HEK293 (cell line): Measurements from ENCODE around the gene TARBP1.

Source experiments
- CTCF ChIA-PET: fragments of 350-600 bp; formaldehyde crosslinking; extraction: SDS; loops from one replicate; lab custom pipeline; 2021; ENCODE audit warnings: antibody characterized with exemption; lab: Yijun Ruan, JAX
- POLR2A ChIA-PET: fragments of 300-600 bp; formaldehyde crosslinking; extraction: SDS; loops from one replicate; lab custom pipeline; 2020; ENCODE audit warnings: antibody characterized with exemption, inconsistent platforms; lab: Yijun Ruan, JAX
- H3K27ac ChIP-seq: fragments of 200-500 bp; sonication (Bioruptor generic); 2 replicates; pipeline ENCODE4 v1.5.1; 2014; ENCODE audit warnings: low read depth, low read length, control low read depth, inconsistent platforms; ENCODE audit errors: extremely low read depth
- H3K36me3 ChIP-seq, 2 experiments: fragments of 200-500 bp in 1 of 2; sonication (Bioruptor generic) in 1 of 2; 1 replicate in 1 of 2; 2 replicates in 1 of 2; pipeline ENCODE4 v1.5.1; 2014 to 2017; ENCODE audit warnings: inconsistent platforms in 2 of 2, low read length in 2 of 2; ENCODE audit not compliant: control insufficient read depth in 2 of 2, insufficient read depth in 1 of 2
- H3K4me1 ChIP-seq: fragments of 200-500 bp; sonication (Bioruptor generic); 2 replicates; pipeline ENCODE4 v1.5.1; 2014; ENCODE audit warnings: mild to moderate bottlenecking, low read length, inconsistent platforms; ENCODE audit not compliant: control insufficient read depth, insufficient read depth
- H3K4me3 ChIP-seq: 2 replicates; pipeline ENCODE4 v1.5.1; 2011; ENCODE audit warnings: low read depth, mild to moderate bottlenecking, control low read depth, low read length, moderate library complexity
- H3K9me3 ChIP-seq: fragments of 200-500 bp; sonication (Bioruptor generic); 2 replicates; pipeline ENCODE4 v1.5.1; 2014; ENCODE audit warnings: low read depth, low read length, inconsistent platforms; ENCODE audit not compliant: control insufficient read depth, insufficient read depth
- GLI4 ChIP-seq: fragments of 450-650 bp; formaldehyde crosslinking; IDR thresholded peaks from 2 replicates; pipeline ENCODE4 v1.5.1; 2016; ENCODE audit warnings: missing biosample characterization, missing genetic modification characterization
- YY2 ChIP-seq: fragments of 450-650 bp; formaldehyde crosslinking; IDR thresholded peaks from 2 replicates; pipeline ENCODE4 v1.5.1; 2016; ENCODE audit warnings: missing biosample characterization, missing genetic modification characterization
- ZBTB17 ChIP-seq: fragments of 450-650 bp; formaldehyde crosslinking; IDR thresholded peaks from 2 replicates; pipeline ENCODE4 v1.5.1; 2016; ENCODE audit warnings: missing biosample characterization, missing genetic modification characterization
- ZBTB21 ChIP-seq: fragments of 450-650 bp; formaldehyde crosslinking; IDR thresholded peaks from 2 replicates; pipeline ENCODE4 v1.5.1; 2017; ENCODE audit warnings: missing biosample characterization, missing genetic modification characterization
- ZFHX2 ChIP-seq: fragments of 450-650 bp; formaldehyde crosslinking; conservative IDR thresholded peaks from 2 replicates; pipeline ENCODE4 v1.5.1; 2016; ENCODE audit warnings: missing biosample characterization, missing genetic modification characterization
- ZNF114 ChIP-seq: fragments of 450-650 bp; formaldehyde crosslinking; IDR thresholded peaks from 2 replicates; pipeline ENCODE4 v1.5.0; 2017; ENCODE audit warnings: missing biosample characterization, missing genetic modification characterization
- ZNF146 ChIP-seq: fragments of 450-650 bp; formaldehyde crosslinking; IDR thresholded peaks from 2 replicates; pipeline ENCODE4 v1.5.1; 2016; ENCODE audit warnings: missing biosample characterization, missing genetic modification characterization
- ZNF248 ChIP-seq: fragments of 450-650 bp; formaldehyde crosslinking; IDR thresholded peaks from 2 replicates; pipeline ENCODE4 v1.5.1; 2017; ENCODE audit warnings: missing biosample characterization, missing genetic modification characterization
- ZNF561 ChIP-seq: fragments of 450-650 bp; IDR thresholded peaks from 2 replicates; pipeline ENCODE4 v1.5.1; 2018; ENCODE audit warnings: missing biosample characterization, missing genetic modification characterization, borderline replicate concordance
- ZNF585B ChIP-seq: fragments of 450-650 bp; formaldehyde crosslinking; IDR thresholded peaks from 2 replicates; pipeline ENCODE4 v1.5.1; 2016; ENCODE audit warnings: missing biosample characterization, missing genetic modification characterization
- ZNF747 ChIP-seq: fragments of 450-650 bp; formaldehyde crosslinking; IDR thresholded peaks from 2 replicates; pipeline ENCODE4 v1.5.1; 2016; ENCODE audit warnings: missing biosample characterization, missing genetic modification characterization
- ZNF837 ChIP-seq: fragments of 450-650 bp; formaldehyde crosslinking; IDR thresholded peaks from 2 replicates; pipeline ENCODE4 v1.5.1; 2016; ENCODE audit warnings: missing biosample characterization, missing genetic modification characterization
- TF ChIP-seq, protein P1 (sequence below): fragments of 450-650 bp; formaldehyde crosslinking; IDR thresholded peaks from 2 replicates; pipeline ENCODE4 v1.5.1; 2016; ENCODE audit warnings: missing biosample characterization, missing genetic modification characterization
- TF ChIP-seq, protein P2 (sequence below): fragments of 450-650 bp; formaldehyde crosslinking; IDR thresholded peaks from 2 replicates; pipeline ENCODE4 v1.5.1; 2016; ENCODE audit warnings: missing biosample characterization, missing genetic modification characterization, low read depth
- TF ChIP-seq, protein P3 (sequence below): fragments of 450-650 bp; formaldehyde crosslinking; IDR thresholded peaks from 2 replicates; pipeline ENCODE4 v1.5.1; 2016; ENCODE audit warnings: missing biosample characterization, missing genetic modification characterization
- TF ChIP-seq, protein P4 (sequence below): fragments of 450-650 bp; formaldehyde crosslinking; conservative IDR thresholded peaks from 2 replicates; pipeline ENCODE4 v1.5.1; 2016; ENCODE audit warnings: low read depth, missing biosample characterization, missing genetic modification characterization
- TF ChIP-seq, protein P5 (sequence below): fragments of 450-650 bp; formaldehyde crosslinking; IDR thresholded peaks from 2 replicates; pipeline ENCODE4 v1.5.1; 2016; ENCODE audit warnings: missing biosample characterization, missing genetic modification characterization
- TF ChIP-seq, protein P6 (sequence below): fragments of 450-650 bp; formaldehyde crosslinking; IDR thresholded peaks from 2 replicates; pipeline ENCODE4 v1.5.1; 2016; ENCODE audit warnings: missing biosample characterization, missing genetic modification characterization
- TF ChIP-seq, protein P7 (sequence below): fragments of 450-650 bp; formaldehyde crosslinking; IDR thresholded peaks from 2 replicates; pipeline ENCODE4 v1.5.1; 2016; ENCODE audit warnings: missing biosample characterization, missing genetic modification characterization, borderline replicate concordance

Gene TARBP1

DNA sequence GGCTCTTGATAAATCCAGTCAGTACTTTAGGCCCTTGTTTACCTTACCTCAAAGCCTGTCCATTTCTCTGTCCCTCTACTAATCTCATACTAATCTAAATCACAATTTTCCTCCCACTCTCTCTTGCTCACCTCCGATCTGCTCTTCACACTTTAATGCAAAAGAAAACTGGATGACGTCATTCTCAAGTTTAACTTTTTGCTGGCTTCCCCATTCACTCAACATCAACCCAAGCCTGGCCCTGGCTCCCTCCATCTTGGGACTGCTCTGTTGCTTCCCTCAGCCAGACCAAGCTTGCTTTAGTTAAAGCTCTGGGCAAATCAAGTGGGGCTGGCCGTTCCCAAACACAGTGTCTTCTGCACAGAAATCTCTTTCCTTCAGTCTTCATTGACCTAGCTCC is 76.0 kb downstream of the TARBP1 start:
- Histone ChIP-seq H3K9me3 (no peaks in the 10 kb centered on the region), H3K4me3 (no peak overlapping the region), H3K4me1 (no peaks in the 10 kb centered on the region), H3K27ac (no peak overlapping the region), H3K36me3 (peaks cover 10% of the 10 kb centered on the region in 2 experiments; a peak in 2 of 3 replicates)
- TF ChIP-seq GLI4: 0 out of 2 replicates have a peak, but pooled peaks have one; percentile 12
- peak; percentile 43; the same call in 1 of the 2 replicates for TF ChIP-seq ZFHX2
- TF ChIP-seq ZBTB21 (tag by site-specific recombination): no peak
- TF ChIP-seq ZNF248 (tag by site-specific recombination): no peak
- peak; percentile 43; the same call in 1 of the 2 replicates for TF ChIP-seq YY2
- peak; percentile 26; the same call in 1 of the 2 replicates for TF ChIP-seq ZBTB17 (tag by site-specific recombination)
- TF ChIP-seq, protein P1, sequence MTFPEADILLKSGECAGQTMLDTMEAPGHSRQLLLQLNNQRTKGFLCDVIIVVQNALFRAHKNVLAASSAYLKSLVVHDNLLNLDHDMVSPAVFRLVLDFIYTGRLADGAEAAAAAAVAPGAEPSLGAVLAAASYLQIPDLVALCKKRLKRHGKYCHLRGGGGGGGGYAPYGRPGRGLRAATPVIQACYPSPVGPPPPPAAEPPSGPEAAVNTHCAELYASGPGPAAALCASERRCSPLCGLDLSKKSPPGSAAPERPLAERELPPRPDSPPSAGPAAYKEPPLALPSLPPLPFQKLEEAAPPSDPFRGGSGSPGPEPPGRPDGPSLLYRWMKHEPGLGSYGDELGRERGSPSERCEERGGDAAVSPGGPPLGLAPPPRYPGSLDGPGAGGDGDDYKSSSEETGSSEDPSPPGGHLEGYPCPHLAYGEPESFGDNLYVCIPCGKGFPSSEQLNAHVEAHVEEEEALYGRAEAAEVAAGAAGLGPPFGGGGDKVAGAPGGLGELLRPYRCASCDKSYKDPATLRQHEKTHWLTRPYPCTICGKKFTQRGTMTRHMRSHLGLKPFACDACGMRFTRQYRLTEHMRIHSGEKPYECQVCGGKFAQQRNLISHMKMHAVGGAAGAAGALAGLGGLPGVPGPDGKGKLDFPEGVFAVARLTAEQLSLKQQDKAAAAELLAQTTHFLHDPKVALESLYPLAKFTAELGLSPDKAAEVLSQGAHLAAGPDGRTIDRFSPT (tag by site-specific recombination): no peak
- TF ChIP-seq, protein P2, sequence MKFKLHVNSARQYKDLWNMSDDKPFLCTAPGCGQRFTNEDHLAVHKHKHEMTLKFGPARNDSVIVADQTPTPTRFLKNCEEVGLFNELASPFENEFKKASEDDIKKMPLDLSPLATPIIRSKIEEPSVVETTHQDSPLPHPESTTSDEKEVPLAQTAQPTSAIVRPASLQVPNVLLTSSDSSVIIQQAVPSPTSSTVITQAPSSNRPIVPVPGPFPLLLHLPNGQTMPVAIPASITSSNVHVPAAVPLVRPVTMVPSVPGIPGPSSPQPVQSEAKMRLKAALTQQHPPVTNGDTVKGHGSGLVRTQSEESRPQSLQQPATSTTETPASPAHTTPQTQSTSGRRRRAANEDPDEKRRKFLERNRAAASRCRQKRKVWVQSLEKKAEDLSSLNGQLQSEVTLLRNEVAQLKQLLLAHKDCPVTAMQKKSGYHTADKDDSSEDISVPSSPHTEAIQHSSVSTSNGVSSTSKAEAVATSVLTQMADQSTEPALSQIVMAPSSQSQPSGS (tag by site-specific recombination): peak; percentile 89
- ChIA-PET POLR2A (no interaction called here), CTCF (interaction anchor here (1.3 kb wide), 1 partner anchor 76 kb away, joined by 3 read pairs; no protein-coding TSS in a partner anchor)

DNA sequence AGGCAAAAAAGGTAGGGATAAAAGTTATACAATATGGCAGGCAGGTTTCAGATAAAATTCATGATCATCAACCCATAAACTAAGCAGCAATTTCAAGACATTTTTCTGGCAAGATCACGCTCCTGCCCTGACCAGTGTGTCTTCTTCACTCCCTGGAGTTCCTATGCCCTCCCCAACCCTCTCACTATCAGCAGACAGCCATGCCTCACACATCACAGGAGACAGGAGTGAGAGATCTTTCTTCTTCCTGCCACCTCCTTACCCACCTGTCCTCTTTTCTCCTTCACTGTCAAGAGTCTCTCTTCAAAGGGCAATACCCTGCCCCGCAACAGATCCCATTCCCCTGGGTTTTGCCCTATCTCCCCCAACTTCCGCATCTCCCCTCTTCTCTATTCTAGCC is 77.3 kb downstream of the TARBP1 start:
- no peak overlapping the region for H3K4me3 ChIP-seq
- TF ChIP-seq ZNF747 (no peak), ZNF585B (tag by site-specific recombination) (no peak), ZNF561 (tag by site-specific recombination) (no peak), ZNF114 (tag by site-specific recombination) (no peak), ZNF837 (tag by site-specific recombination) (no peak), ZNF146 (tag by site-specific recombination) (no peak)
- TF ChIP-seq, protein P3, sequence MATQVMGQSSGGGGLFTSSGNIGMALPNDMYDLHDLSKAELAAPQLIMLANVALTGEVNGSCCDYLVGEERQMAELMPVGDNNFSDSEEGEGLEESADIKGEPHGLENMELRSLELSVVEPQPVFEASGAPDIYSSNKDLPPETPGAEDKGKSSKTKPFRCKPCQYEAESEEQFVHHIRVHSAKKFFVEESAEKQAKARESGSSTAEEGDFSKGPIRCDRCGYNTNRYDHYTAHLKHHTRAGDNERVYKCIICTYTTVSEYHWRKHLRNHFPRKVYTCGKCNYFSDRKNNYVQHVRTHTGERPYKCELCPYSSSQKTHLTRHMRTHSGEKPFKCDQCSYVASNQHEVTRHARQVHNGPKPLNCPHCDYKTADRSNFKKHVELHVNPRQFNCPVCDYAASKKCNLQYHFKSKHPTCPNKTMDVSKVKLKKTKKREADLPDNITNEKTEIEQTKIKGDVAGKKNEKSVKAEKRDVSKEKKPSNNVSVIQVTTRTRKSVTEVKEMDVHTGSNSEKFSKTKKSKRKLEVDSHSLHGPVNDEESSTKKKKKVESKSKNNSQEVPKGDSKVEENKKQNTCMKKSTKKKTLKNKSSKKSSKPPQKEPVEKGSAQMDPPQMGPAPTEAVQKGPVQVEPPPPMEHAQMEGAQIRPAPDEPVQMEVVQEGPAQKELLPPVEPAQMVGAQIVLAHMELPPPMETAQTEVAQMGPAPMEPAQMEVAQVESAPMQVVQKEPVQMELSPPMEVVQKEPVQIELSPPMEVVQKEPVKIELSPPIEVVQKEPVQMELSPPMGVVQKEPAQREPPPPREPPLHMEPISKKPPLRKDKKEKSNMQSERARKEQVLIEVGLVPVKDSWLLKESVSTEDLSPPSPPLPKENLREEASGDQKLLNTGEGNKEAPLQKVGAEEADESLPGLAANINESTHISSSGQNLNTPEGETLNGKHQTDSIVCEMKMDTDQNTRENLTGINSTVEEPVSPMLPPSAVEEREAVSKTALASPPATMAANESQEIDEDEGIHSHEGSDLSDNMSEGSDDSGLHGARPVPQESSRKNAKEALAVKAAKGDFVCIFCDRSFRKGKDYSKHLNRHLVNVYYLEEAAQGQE (tag by site-specific recombination): no peak
- TF ChIP-seq, protein P4, sequence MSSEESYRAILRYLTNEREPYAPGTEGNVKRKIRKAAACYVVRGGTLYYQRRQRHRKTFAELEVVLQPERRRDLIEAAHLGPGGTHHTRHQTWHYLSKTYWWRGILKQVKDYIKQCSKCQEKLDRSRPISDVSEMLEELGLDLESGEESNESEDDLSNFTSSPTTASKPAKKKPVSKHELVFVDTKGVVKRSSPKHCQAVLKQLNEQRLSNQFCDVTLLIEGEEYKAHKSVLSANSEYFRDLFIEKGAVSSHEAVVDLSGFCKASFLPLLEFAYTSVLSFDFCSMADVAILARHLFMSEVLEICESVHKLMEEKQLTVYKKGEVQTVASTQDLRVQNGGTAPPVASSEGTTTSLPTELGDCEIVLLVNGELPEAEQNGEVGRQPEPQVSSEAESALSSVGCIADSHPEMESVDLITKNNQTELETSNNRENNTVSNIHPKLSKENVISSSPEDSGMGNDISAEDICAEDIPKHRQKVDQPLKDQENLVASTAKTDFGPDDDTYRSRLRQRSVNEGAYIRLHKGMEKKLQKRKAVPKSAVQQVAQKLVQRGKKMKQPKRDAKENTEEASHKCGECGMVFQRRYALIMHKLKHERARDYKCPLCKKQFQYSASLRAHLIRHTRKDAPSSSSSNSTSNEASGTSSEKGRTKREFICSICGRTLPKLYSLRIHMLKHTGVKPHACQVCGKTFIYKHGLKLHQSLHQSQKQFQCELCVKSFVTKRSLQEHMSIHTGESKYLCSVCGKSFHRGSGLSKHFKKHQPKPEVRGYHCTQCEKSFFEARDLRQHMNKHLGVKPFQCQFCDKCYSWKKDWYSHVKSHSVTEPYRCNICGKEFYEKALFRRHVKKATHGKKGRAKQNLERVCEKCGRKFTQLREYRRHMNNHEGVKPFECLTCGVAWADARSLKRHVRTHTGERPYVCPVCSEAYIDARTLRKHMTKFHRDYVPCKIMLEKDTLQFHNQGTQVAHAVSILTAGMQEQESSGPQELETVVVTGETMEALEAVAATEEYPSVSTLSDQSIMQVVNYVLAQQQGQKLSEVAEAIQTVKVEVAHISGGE (tag by site-specific recombination): no peak
- TF ChIP-seq, protein P5, sequence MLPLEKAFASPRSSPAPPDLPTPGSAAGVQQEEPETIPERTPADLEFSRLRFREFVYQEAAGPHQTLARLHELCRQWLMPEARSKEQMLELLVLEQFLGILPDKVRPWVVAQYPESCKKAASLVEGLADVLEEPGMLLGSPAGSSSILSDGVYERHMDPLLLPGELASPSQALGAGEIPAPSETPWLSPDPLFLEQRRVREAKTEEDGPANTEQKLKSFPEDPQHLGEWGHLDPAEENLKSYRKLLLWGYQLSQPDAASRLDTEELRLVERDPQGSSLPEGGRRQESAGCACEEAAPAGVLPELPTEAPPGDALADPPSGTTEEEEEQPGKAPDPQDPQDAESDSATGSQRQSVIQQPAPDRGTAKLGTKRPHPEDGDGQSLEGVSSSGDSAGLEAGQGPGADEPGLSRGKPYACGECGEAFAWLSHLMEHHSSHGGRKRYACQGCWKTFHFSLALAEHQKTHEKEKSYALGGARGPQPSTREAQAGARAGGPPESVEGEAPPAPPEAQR: no peak
- TF ChIP-seq, protein P6, sequence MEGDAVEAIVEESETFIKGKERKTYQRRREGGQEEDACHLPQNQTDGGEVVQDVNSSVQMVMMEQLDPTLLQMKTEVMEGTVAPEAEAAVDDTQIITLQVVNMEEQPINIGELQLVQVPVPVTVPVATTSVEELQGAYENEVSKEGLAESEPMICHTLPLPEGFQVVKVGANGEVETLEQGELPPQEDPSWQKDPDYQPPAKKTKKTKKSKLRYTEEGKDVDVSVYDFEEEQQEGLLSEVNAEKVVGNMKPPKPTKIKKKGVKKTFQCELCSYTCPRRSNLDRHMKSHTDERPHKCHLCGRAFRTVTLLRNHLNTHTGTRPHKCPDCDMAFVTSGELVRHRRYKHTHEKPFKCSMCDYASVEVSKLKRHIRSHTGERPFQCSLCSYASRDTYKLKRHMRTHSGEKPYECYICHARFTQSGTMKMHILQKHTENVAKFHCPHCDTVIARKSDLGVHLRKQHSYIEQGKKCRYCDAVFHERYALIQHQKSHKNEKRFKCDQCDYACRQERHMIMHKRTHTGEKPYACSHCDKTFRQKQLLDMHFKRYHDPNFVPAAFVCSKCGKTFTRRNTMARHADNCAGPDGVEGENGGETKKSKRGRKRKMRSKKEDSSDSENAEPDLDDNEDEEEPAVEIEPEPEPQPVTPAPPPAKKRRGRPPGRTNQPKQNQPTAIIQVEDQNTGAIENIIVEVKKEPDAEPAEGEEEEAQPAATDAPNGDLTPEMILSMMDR (tag by site-specific recombination): no peak
- TF ChIP-seq, protein P7, sequence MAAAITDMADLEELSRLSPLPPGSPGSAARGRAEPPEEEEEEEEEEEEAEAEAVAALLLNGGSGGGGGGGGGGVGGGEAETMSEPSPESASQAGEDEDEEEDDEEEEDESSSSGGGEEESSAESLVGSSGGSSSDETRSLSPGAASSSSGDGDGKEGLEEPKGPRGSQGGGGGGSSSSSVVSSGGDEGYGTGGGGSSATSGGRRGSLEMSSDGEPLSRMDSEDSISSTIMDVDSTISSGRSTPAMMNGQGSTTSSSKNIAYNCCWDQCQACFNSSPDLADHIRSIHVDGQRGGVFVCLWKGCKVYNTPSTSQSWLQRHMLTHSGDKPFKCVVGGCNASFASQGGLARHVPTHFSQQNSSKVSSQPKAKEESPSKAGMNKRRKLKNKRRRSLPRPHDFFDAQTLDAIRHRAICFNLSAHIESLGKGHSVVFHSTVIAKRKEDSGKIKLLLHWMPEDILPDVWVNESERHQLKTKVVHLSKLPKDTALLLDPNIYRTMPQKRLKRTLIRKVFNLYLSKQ (tag by site-specific recombination): no peak
- ChIA-PET POLR2A (no interaction called here), CTCF (no interaction called here)
- no peaks in the 10 kb centered on the region for H3K9me3 ChIP-seq
- no peaks in the 10 kb centered on the region for H3K4me1 ChIP-seq
- no peak overlapping the region for H3K27ac ChIP-seq
- H3K36me3 ChIP-seq: peaks cover 10% of the 10 kb centered on the region in 2 experiments; a peak in 2 of 3 replicates
